OCI-LY7 (cell line): Measurements from ENCODE around the gene HSD11B1. TPM values are rescaled to one million over a fixed set of nuclear protein-coding genes. Genes with fewer than 3 reads are reported as not detected.
A peak's percentile ranks its signal among the peaks of the same experiment; 100 is the strongest.

Experiments
- BruUV-seq: library from RNA; stranded (reverse); fragments of 400-500 nt; replicated peaks from 2 replicates; lab custom pipeline; 2021; lab: Mats Ljungman, UMichigan
- CTCF ChIA-PET: fragments of 300-600 bp; sonication (Branson Sonifier 250); formaldehyde crosslinking; loops from one replicate; lab custom pipeline; 2022; ENCODE audit warnings: antibody characterized with exemption; ENCODE audit not compliant: unreplicated experiment; lab: Charles Lee
- POLR2A ChIA-PET: fragments of 300-600 bp; sonication (Branson Sonifier 250); formaldehyde crosslinking; loops from one replicate; lab custom pipeline; 2022; ENCODE audit warnings: antibody characterized with exemption; lab: Charles Lee
- DNase-seq: peaks from one replicate; pipeline ENCODE4 v3.0.0-alpha.2; 2015; ENCODE audit warnings: low spot score
- H2AFZ ChIP-seq: fragments of 200-600 bp; sonication (generic), shearing (Covaris generic); 2 replicates; pipeline ENCODE4 v1.6.1; 2014; ENCODE audit warnings: mild to moderate bottlenecking, antibody characterized with exemption, low read length, moderate library complexity
- H3K27ac ChIP-seq: fragments of 200-600 bp; sonication (generic); 2 replicates; pipeline ENCODE4 v1.5.1; 2014; ENCODE audit warnings: mixed run types, low read depth, mild to moderate bottlenecking, moderate library complexity, low read length, inconsistent platforms; ENCODE audit not compliant: poor library complexity, severe bottlenecking
- H3K36me3 ChIP-seq: fragments of 200-600 bp; sonication (generic); 2 replicates; pipeline ENCODE4 v1.6.1; 2014; ENCODE audit warnings: mild to moderate bottlenecking, antibody characterized with exemption, low read length, moderate library complexity, mixed read lengths; ENCODE audit not compliant: insufficient read depth
- H3K4me1 ChIP-seq: fragments of 200-600 bp; sonication (generic); 2 replicates; pipeline ENCODE4 v1.5.1; 2014; ENCODE audit warnings: mild to moderate bottlenecking, low read length; ENCODE audit not compliant: insufficient read depth, poor library complexity, severe bottlenecking
- H3K4me2 ChIP-seq: fragments of 200-600 bp; sonication (generic); 2 replicates; pipeline ENCODE4 v1.6.1; 2014; ENCODE audit warnings: mild to moderate bottlenecking, low read length
- H3K4me3 ChIP-seq: fragments of 200-600 bp; sonication (generic); 2 replicates; pipeline ENCODE4 v1.5.1; 2014; ENCODE audit warnings: mild to moderate bottlenecking, low read depth, low read length; ENCODE audit not compliant: poor library complexity, severe bottlenecking
- H3K79me2 ChIP-seq: fragments of 200-600 bp; sonication (generic); 2 replicates; pipeline ENCODE4 v1.6.1; 2016; ENCODE audit warnings: low read depth, mild to moderate bottlenecking, low read length, moderate library complexity, mixed read lengths; ENCODE audit not compliant: insufficient read depth
- H3K9me2 ChIP-seq: fragments of 200-600 bp; sonication (generic); 2 replicates; pipeline ENCODE4 v1.6.1; 2016; ENCODE audit warnings: mild to moderate bottlenecking, low read length, mixed read lengths; ENCODE audit not compliant: insufficient read depth
- H3K9me3 ChIP-seq: fragments of 200-600 bp; sonication (generic); 2 replicates; pipeline ENCODE4 v1.6.1; 2014; ENCODE audit warnings: mild to moderate bottlenecking, mixed run types, low read length, mixed read lengths
- H4K20me1 ChIP-seq: fragments of 200-600 bp; sonication (generic); 2 replicates; pipeline ENCODE4 v1.6.1; 2014; ENCODE audit warnings: mild to moderate bottlenecking, antibody characterized with exemption, low read length, moderate library complexity, mixed read lengths; ENCODE audit not compliant: insufficient read depth
- CTCF ChIP-seq: fragments of 200-600 bp; sonication (generic); conservative IDR thresholded peaks from 2 replicates; pipeline ENCODE4 v1.5.1; 2014; ENCODE audit warnings: mild to moderate bottlenecking, antibody characterized with exemption, low read length, moderate library complexity, mixed read lengths
- EZH2phosphoT487 ChIP-seq: fragments of 200-600 bp; sonication (generic); IDR thresholded peaks from 2 replicates; pipeline ENCODE4 v1.6.1; 2018; ENCODE audit warnings: low read depth, borderline replicate concordance, mild to moderate bottlenecking, mixed run types, antibody characterized with exemption, low read length, moderate library complexity, mixed read lengths
- intact Hi-C: fragments of 100-400 bp; cut with micrococcal nuclease; formaldehyde crosslinking; loops from one replicate; pipeline ENCODE4 v1.10.0; 2022; ENCODE audit not compliant: unreplicated experiment
- total RNA-seq, 2 experiments: library from RNA; depleted of rRNA in 1 of 2; stranded (reverse); fragments of >200 nt in 1 of 2; shearing (Covaris generic) in 1 of 2; gene quantifications; 2 replicates each; pipeline ENCODE4 v1.2.3, GENCODE V29; 2014 to 2022

Gene HSD11B1
- total RNA-seq, 2 experiments from 2014 or later, result not detected

- Histone ChIP-seq H2AFZ (no peak overlapping the region), H3K79me2 (no peaks in the 10 kb centered on the region), H3K4me2 (no peak overlapping the region), H3K9me2 (no peaks in the 10 kb centered on the region), H3K4me1 (peaks cover 27% of the 10 kb centered on the region), H3K27ac (no peak overlapping the region), H4K20me1 (no peaks in the 10 kb centered on the region), H3K4me3 (no peak overlapping the region), H3K9me3 (no peaks in the 10 kb centered on the region), H3K36me3 (peaks cover 49% of the 10 kb centered on the region)
- intact Hi-C loops, result no loop called here
- POLR2A ChIA-PET, result interaction anchor here (0.6 to 6.4 kb wide), 5 partner anchors 9 to 1577 kb away, joined by 3 to 50 read pairs (median 4); partner anchors contain the start of genes C1orf74 and TRAF3IP3
- CTCF ChIA-PET, result no interaction called here
- no peak for DNase-seq
- TF ChIP-seq CTCF (no peak), EZH2phosphoT487 (no peak)
- BruUV-seq, result no TSS peak
These were observed 61.4 kb downstream of the HSD11B1 start for GRCh38 chr1:209766051-209766450.

- H3K27ac ChIP-seq, result no peak overlapping the region
- H3K9me2 ChIP-seq, result no peaks in the 10 kb centered on the region
- intact Hi-C loops, result no loop called here
- BruUV-seq, result no TSS peak
- TF ChIP-seq CTCF (no peak), EZH2phosphoT487 (no peak)
- H4K20me1 ChIP-seq, result no peaks in the 10 kb centered on the region
- peaks cover 39% of the 10 kb centered on the region for H3K36me3 ChIP-seq
- H3K79me2 ChIP-seq, result no peaks in the 10 kb centered on the region
- peaks cover 27% of the 10 kb centered on the region for H3K4me1 ChIP-seq
- DNase-seq, result no peak
- ChIA-PET CTCF (no interaction called here), POLR2A (interaction anchor here (2.5 to 6.4 kb wide), 2 partner anchors 8 to 10 kb away, joined by 11 to 50 read pairs; partner anchors contain the start of gene TRAF3IP3)
- H3K4me3 ChIP-seq, result no peak overlapping the region
- no peaks in the 10 kb centered on the region for H3K9me3 ChIP-seq
- no peak overlapping the region for H2AFZ ChIP-seq
- no peak overlapping the region for H3K4me2 ChIP-seq
These were observed 62.5 kb downstream of the HSD11B1 start for GRCh38 chr1:209767096-209767495.

- ChIA-PET POLR2A (interaction anchor here (1.1 to 6.4 kb wide), 3 partner anchors 8 to 15 kb away, joined by 6 to 50 read pairs (median 11); partner anchors contain the start of gene TRAF3IP3), CTCF (interaction anchor here (0.6 to 0.8 kb wide), 2 partner anchors 10 to 12 kb away, joined by 3 read pairs; partner anchors contain the start of gene TRAF3IP3)
- H3K4me2 ChIP-seq, result 0 out of 2 replicates have a peak overlapping the region, but pooled peaks have one; percentile 42
- TF ChIP-seq EZH2phosphoT487, result no peak
- no peak for TF ChIP-seq CTCF
- no peaks in the 10 kb centered on the region for H3K9me2 ChIP-seq
- no peak overlapping the region for H3K4me3 ChIP-seq
- no peak for DNase-seq
- no peak overlapping the region for H3K27ac ChIP-seq
- peaks cover 27% of the 10 kb centered on the region for H3K4me1 ChIP-seq
- no peaks in the 10 kb centered on the region for H3K79me2 ChIP-seq
- H3K9me3 ChIP-seq, result no peaks in the 10 kb centered on the region
- no TSS peak for BruUV-seq
- H4K20me1 ChIP-seq, result no peaks in the 10 kb centered on the region
- peaks cover 32% of the 10 kb centered on the region for H3K36me3 ChIP-seq
- intact Hi-C loops, result no loop called here
- no peak overlapping the region for H2AFZ ChIP-seq
These were observed 63.1 kb downstream of the HSD11B1 start for GRCh38 chr1:209767706-209768105.
